H1 (cell line): Measurements from ENCODE around the gene PAQR7. TPM values are rescaled to one million over a fixed set of nuclear protein-coding genes. Genes with fewer than 3 reads are reported as not detected.

ENCODE experiments used
- ASH2L ChIP-seq: fragments of 200-600, 300-600 bp; sonication (generic); IDR thresholded peaks from one replicate; pipeline ENCODE4 v1.7.1; 2017; ENCODE audit warnings: low read length
- CHD2 ChIP-seq: IDR thresholded peaks from 2 replicates; pipeline ENCODE4 v1.6.1; 2012; ENCODE audit warnings: low read length, improper control_type of control experiment
- JUND ChIP-seq: IDR thresholded peaks from 2 replicates; pipeline ENCODE4 v1.6.1; 2011; ENCODE audit warnings: mild to moderate bottlenecking, improper control_type of control experiment, low read length
- RNF2 ChIP-seq: fragments of 200-900, 300-1000 bp; sonication (generic); IDR thresholded peaks from 2 replicates; pipeline ENCODE4 v1.7.1; 2016; ENCODE audit warnings: borderline replicate concordance, low read depth, mild to moderate bottlenecking, antibody characterized with exemption, low read length; ENCODE audit not compliant: poor library complexity, severe bottlenecking; ENCODE audit errors: missing control alignments
- SUZ12 ChIP-seq: fragments of 200-600 bp; sonication (generic); IDR thresholded peaks from 2 replicates; pipeline ENCODE4 v1.6.1; 2012; ENCODE audit warnings: mild to moderate bottlenecking, inconsistent platforms, low read length, moderate library complexity, mixed read lengths
- TAF7 ChIP-seq: optimal IDR thresholded peaks from 2 replicates; pipeline ENCODE3; 2011; ENCODE audit warnings: low read depth, mild to moderate bottlenecking, inconsistent platforms, low read length, moderate library complexity, borderline replicate concordance
- polyA plus RNA-seq, 7 experiments: library from polyadenylated mRNA; depleted of rRNA in 3 of 7; stranded (reverse) in 5 of 7; unstranded in 2 of 7; fragments of >200 nt in 5 of 7; fragments of 200-250 nt in 2 of 7; gene quantifications; 1 replicate in 5 of 7; 2 replicates in 1 of 7; 4 replicates in 1 of 7; pipeline versions ENCODE4 v1.2.1 to v1.2.3, GENCODE V29; 2011 to 2013; ENCODE audit warnings: missing spikeins in 2 of 7, mixed read lengths in 2 of 7
- total RNA-seq: library from RNA; stranded (reverse); fragmentation: NEBNext Ultra II Directional; extraction: Animal tissue kit (Norgen Biotek cat#: 25700); gene quantifications from 2 replicates; pipeline ENCODE4 v1.2.1, GENCODE V29; 2021
- TF ChIP-seq, protein P1 (sequence below), 3 experiments: IDR thresholded peaks; 1 replicate in 2 of 3; 2 replicates in 1 of 3; pipeline versions ENCODE4 v1.5.1 to v1.6.1; 2011; ENCODE audit warnings: low read length in 3 of 3, mild to moderate bottlenecking in 3 of 3, inconsistent platforms in 2 of 3, low read depth in 1 of 3, moderate library complexity in 1 of 3; ENCODE audit not compliant: insufficient read depth in 1 of 3; ENCODE audit errors: control extremely low read depth in 1 of 3

PAQR7 gene
- total and polyA plus RNA-seq, 2 of the 8 experiments (the other 6 are each of a cell fraction or from before 2014, with no cell fraction given) = 7.3 to 7.4 TPM

DNA sequence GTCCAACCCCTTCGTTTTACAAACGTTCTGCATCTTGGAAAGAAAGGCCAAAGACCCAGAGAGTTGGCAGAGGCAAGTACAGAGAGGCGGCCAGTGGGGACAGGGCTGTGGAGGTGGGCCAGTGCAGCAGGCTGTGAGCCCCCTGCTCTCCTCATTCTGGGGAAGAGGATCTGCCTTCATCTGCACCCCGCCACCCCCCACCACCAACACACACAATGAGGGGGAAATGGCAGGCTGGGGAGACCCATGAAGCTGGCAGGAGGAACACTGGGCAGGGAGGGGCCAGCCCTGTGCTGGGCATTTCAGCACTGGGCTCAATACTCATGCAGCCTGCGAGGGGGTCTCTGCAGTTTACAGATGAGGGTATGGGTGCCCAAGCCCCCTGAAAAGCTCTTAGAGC lies 16.1 kb upstream of the PAQR7 start (continued):
- TF ChIP-seq, protein P1, sequence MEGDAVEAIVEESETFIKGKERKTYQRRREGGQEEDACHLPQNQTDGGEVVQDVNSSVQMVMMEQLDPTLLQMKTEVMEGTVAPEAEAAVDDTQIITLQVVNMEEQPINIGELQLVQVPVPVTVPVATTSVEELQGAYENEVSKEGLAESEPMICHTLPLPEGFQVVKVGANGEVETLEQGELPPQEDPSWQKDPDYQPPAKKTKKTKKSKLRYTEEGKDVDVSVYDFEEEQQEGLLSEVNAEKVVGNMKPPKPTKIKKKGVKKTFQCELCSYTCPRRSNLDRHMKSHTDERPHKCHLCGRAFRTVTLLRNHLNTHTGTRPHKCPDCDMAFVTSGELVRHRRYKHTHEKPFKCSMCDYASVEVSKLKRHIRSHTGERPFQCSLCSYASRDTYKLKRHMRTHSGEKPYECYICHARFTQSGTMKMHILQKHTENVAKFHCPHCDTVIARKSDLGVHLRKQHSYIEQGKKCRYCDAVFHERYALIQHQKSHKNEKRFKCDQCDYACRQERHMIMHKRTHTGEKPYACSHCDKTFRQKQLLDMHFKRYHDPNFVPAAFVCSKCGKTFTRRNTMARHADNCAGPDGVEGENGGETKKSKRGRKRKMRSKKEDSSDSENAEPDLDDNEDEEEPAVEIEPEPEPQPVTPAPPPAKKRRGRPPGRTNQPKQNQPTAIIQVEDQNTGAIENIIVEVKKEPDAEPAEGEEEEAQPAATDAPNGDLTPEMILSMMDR (IDR thresholded peaks at IDR 0.05; ENCODE audit: control extremely low read depth in 1 of 3, insufficient read depth in 1 of 3, low read depth in 1 of 3, low read length in 3 of 3) = no peak
- TF ChIP-seq JUND (no peak), CHD2 (no peak), SUZ12 (no peak), TAF7 (no peak), RNF2 (no peak), ASH2L (no peak)
